ENCODE data around the gene GLYAT. TPM values are rescaled to one million over a fixed set of nuclear protein-coding genes. Genes with fewer than 3 reads are reported as not detected.

GLYAT gene
- total and polyA plus RNA-seq, 2 experiments from 2014 or later, result 0.77 to 1.6 TPM

- Histone ChIP-seq H3K9me3 (ENCODE audit: low read depth) (no peaks in the 10 kb centered on the region), H3K27me3 (no peaks in the 10 kb centered on the region), H3K4me2 (no peak overlapping the region), H3K27ac (no peak overlapping the region), H3K36me3 (replicated peaks; ENCODE audit: insufficient read depth, low read depth) (no peaks in the 10 kb centered on the region), H3K79me2 (no peaks in the 10 kb centered on the region), H3K4me1 (ENCODE audit: insufficient read depth) (no peaks in the 10 kb centered on the region), H3K4me3 (no peak overlapping the region), H4K20me1 (ENCODE audit: insufficient read depth, poor library complexity, severe bottlenecking) (no peaks in the 10 kb centered on the region), H2AFZ (no peak overlapping the region), H3K9me2 (replicated peaks; ENCODE audit: insufficient read depth) (no peaks in the 10 kb centered on the region)
- no peak for TF ChIP-seq EZH2 (IDR thresholded peaks at IDR 0.05; ENCODE audit: borderline replicate concordance)
- TF ChIP-seq CTCF (IDR thresholded peaks at IDR 0.05; ENCODE audit: poor library complexity), result no peak
- TF ChIP-seq EZH2phosphoT487 (IDR thresholded peaks at IDR 0.05; ENCODE audit: low read depth, severe bottlenecking, unreplicated experiment), result no peak
- WGBS (ENCODE audit: low lambda C conversion rate, missing lambda C conversion rate), result 56% methylated on average over 2 of the region's 2 CpGs
- no peak for DNase-seq (ENCODE audit: low spot score)
Measured at GRCh38 chr11:58719406-58720117, 12.2 kb downstream of the GLYAT start.

- no peaks in the 10 kb centered on the region for H3K9me2 ChIP-seq (replicated peaks; ENCODE audit: insufficient read depth)
- no peak overlapping the region for H2AFZ ChIP-seq
- TF ChIP-seq EZH2phosphoT487 (IDR thresholded peaks at IDR 0.05; ENCODE audit: low read depth, severe bottlenecking, unreplicated experiment) (no peak), CTCF (IDR thresholded peaks at IDR 0.05; ENCODE audit: poor library complexity) (no peak), EZH2 (IDR thresholded peaks at IDR 0.05; ENCODE audit: borderline replicate concordance) (no peak)
- DNase-seq (ENCODE audit: low spot score), result no peak
- no peak overlapping the region for H3K27ac ChIP-seq
- H3K27me3 ChIP-seq, result no peaks in the 10 kb centered on the region
- WGBS (ENCODE audit: low lambda C conversion rate, missing lambda C conversion rate), result 11% methylated on average over 1 of the region's 1 CpG
- H3K4me2 ChIP-seq, result no peak overlapping the region
- no peaks in the 10 kb centered on the region for H3K4me1 ChIP-seq (ENCODE audit: insufficient read depth)
- H3K79me2 ChIP-seq, result no peaks in the 10 kb centered on the region
- H3K36me3 ChIP-seq (replicated peaks; ENCODE audit: insufficient read depth, low read depth), result no peaks in the 10 kb centered on the region
- no peaks in the 10 kb centered on the region for H4K20me1 ChIP-seq (ENCODE audit: insufficient read depth, poor library complexity, severe bottlenecking)
- no peak overlapping the region for H3K4me3 ChIP-seq
- no peaks in the 10 kb centered on the region for H3K9me3 ChIP-seq (ENCODE audit: low read depth)
Measured at GRCh38 chr11:58712531-58712930, 19.2 kb downstream of the GLYAT start.

GRCh38 chr11:58711832-58712231 is 19.9 kb downstream of the GLYAT start:
- Histone ChIP-seq H3K36me3 (replicated peaks; ENCODE audit: insufficient read depth, low read depth) (no peaks in the 10 kb centered on the region), H3K79me2 (no peaks in the 10 kb centered on the region), H4K20me1 (ENCODE audit: insufficient read depth, poor library complexity, severe bottlenecking) (no peaks in the 10 kb centered on the region), H3K27me3 (no peaks in the 10 kb centered on the region), H3K9me2 (replicated peaks; ENCODE audit: insufficient read depth) (no peaks in the 10 kb centered on the region), H2AFZ (no peak overlapping the region), H3K27ac (no peak overlapping the region), H3K9me3 (ENCODE audit: low read depth) (no peaks in the 10 kb centered on the region), H3K4me2 (no peak overlapping the region), H3K4me1 (ENCODE audit: insufficient read depth) (no peaks in the 10 kb centered on the region), H3K4me3 (no peak overlapping the region)
- WGBS (ENCODE audit: low lambda C conversion rate, missing lambda C conversion rate), result 56% methylated on average over 2 of the region's 2 CpGs
- TF ChIP-seq EZH2 (IDR thresholded peaks at IDR 0.05; ENCODE audit: borderline replicate concordance), result no peak
- TF ChIP-seq CTCF (IDR thresholded peaks at IDR 0.05; ENCODE audit: poor library complexity), result no peak
- no peak for TF ChIP-seq EZH2phosphoT487 (IDR thresholded peaks at IDR 0.05; ENCODE audit: low read depth, severe bottlenecking, unreplicated experiment)
- no peak for DNase-seq (ENCODE audit: low spot score)

Data from hepatocyte (in vitro differentiated cells).